Measurements from ENCODE around the gene RGS14. TPM values are rescaled to one million over a fixed set of nuclear protein-coding genes. Genes with fewer than 3 reads are reported as not detected.

RGS14 gene
- total and polyA plus RNA-seq, 4 donors, result 5.7 to 15.0 (median 9.1) TPM

- Histone ChIP-seq H3K4me3 (ENCODE audit: low read length in 2 of 2) (no peak overlapping the region), H3K9me3 (ENCODE audit: control insufficient read depth, low read length) (no peaks in the 10 kb centered on the region), H3K27ac (ENCODE audit: low read depth in 1 of 2, low read length in 2 of 2) (no peak overlapping the region), H3K27me3 (ENCODE audit: control insufficient read depth in 1 of 2, insufficient read depth in 2 of 2, low read length in 1 of 2) (no peaks in the 10 kb centered on the region), H3K36me3 (ENCODE audit: control insufficient read depth in 1 of 2, insufficient read depth in 2 of 2, low read length in 1 of 2) (peaks cover 0 to 4% of the 10 kb centered on the region in 2 donors), H3K4me1 (ENCODE audit: control insufficient read depth in 1 of 2, insufficient read depth in 2 of 2, low read length in 2 of 2) (no peaks in the 10 kb centered on the region)
- intact Hi-C loops (cut with DNase I), result no loop called here
- peak in 1 of 2 donors; percentile 46 for DNase-seq
- 76 to 88% methylated on average over 1 of the region's 1 CpG for WGBS, 2 donors
- ATAC-seq (ENCODE audit: low FRiP score), result no peak
Measured at GRCh38 chr5:177325868-177326381, 31.8 kb upstream of the RGS14 start.

- peak; percentile 76 for ATAC-seq (ENCODE audit: low FRiP score)
- H3K27me3 ChIP-seq (ENCODE audit: control insufficient read depth in 1 of 2, insufficient read depth in 2 of 2, low read length in 1 of 2), result no peaks in the 10 kb centered on the region
- DNase-seq, result peak; percentile 70 to 79
- intact Hi-C loops (cut with DNase I), result no loop called here
- H3K36me3 ChIP-seq (ENCODE audit: control insufficient read depth in 1 of 2, insufficient read depth in 2 of 2, low read length in 1 of 2), result peaks cover 0 to 4% of the 10 kb centered on the region in 2 donors
- H3K9me3 ChIP-seq (ENCODE audit: control insufficient read depth, low read length), result no peaks in the 10 kb centered on the region
- no peak overlapping the region for H3K4me3 ChIP-seq (ENCODE audit: low read length in 2 of 2)
- no peak overlapping the region for H3K27ac ChIP-seq (ENCODE audit: low read depth in 1 of 2, low read length in 2 of 2)
- no peaks in the 10 kb centered on the region for H3K4me1 ChIP-seq (ENCODE audit: control insufficient read depth in 1 of 2, insufficient read depth in 2 of 2, low read length in 2 of 2)
- 80 to 83% methylated on average over 28 of the region's 28 CpGs for WGBS, 2 donors
Measured at GRCh38 chr5:177327539-177328522, 29.9 kb upstream of the RGS14 start.

- no peaks in the 10 kb centered on the region for H3K4me1 ChIP-seq (ENCODE audit: control insufficient read depth in 1 of 2, insufficient read depth in 2 of 2, low read length in 2 of 2)
- H3K27ac ChIP-seq (ENCODE audit: low read depth in 1 of 2, low read length in 2 of 2), result no peak overlapping the region
- no peak for ATAC-seq (ENCODE audit: low FRiP score)
- no peaks in the 10 kb centered on the region for H3K9me3 ChIP-seq (ENCODE audit: control insufficient read depth, low read length)
- intact Hi-C loops (cut with DNase I), result no loop called here
- H3K36me3 ChIP-seq (ENCODE audit: control insufficient read depth in 1 of 2, insufficient read depth in 2 of 2, low read length in 1 of 2), result peaks cover 0 to 4% of the 10 kb centered on the region in 2 donors
- 91 to 94% methylated on average over 19 of the region's 19 CpGs for WGBS, 2 donors
- DNase-seq, result peak in 1 of 2 donors; percentile 59
- no peaks in the 10 kb centered on the region for H3K27me3 ChIP-seq (ENCODE audit: control insufficient read depth in 1 of 2, insufficient read depth in 2 of 2, low read length in 1 of 2)
- no peak overlapping the region for H3K4me3 ChIP-seq (ENCODE audit: low read length in 2 of 2)
Measured at GRCh38 chr5:177328545-177329231, 29.0 kb upstream of the RGS14 start.

GRCh38 chr5:177329883-177330282 lies 27.8 kb upstream of the RGS14 start:
- H3K27ac ChIP-seq (ENCODE audit: low read depth in 1 of 2, low read length in 2 of 2), result no peak overlapping the region
- H3K36me3 ChIP-seq (ENCODE audit: control insufficient read depth in 1 of 2, insufficient read depth in 2 of 2, low read length in 1 of 2), result peaks cover 0 to 8% of the 10 kb centered on the region in 2 donors
- H3K9me3 ChIP-seq (ENCODE audit: control insufficient read depth, low read length), result no peaks in the 10 kb centered on the region
- no peaks in the 10 kb centered on the region for H3K27me3 ChIP-seq (ENCODE audit: control insufficient read depth in 1 of 2, insufficient read depth in 2 of 2, low read length in 1 of 2)
- ATAC-seq (ENCODE audit: low FRiP score) (no peak), DNase-seq (peak in 1 of 2 donors; percentile 14)
- 86 to 87% methylated on average over 6 of the region's 6 CpGs for WGBS, 2 donors
- intact Hi-C loops (cut with DNase I), result no loop called here
- no peaks in the 10 kb centered on the region for H3K4me1 ChIP-seq (ENCODE audit: control insufficient read depth in 1 of 2, insufficient read depth in 2 of 2, low read length in 2 of 2)
- H3K4me3 ChIP-seq (ENCODE audit: low read length in 2 of 2), result no peak overlapping the region

GRCh38 chr5:177330991-177331842 lies 26.5 kb upstream of the RGS14 start:
- peaks cover 3 to 7% of the 10 kb centered on the region in 2 donors for H3K36me3 ChIP-seq (ENCODE audit: control insufficient read depth in 1 of 2, insufficient read depth in 2 of 2, low read length in 1 of 2)
- intact Hi-C loops (cut with DNase I), result no loop called here
- H3K4me3 ChIP-seq (ENCODE audit: low read length in 2 of 2), result no peak overlapping the region
- DNase-seq, result peak in 1 of 2 donors; percentile 61
- no peaks in the 10 kb centered on the region for H3K9me3 ChIP-seq (ENCODE audit: control insufficient read depth, low read length)
- no peaks in the 10 kb centered on the region for H3K27me3 ChIP-seq (ENCODE audit: control insufficient read depth in 1 of 2, insufficient read depth in 2 of 2, low read length in 1 of 2)
- ATAC-seq (ENCODE audit: low FRiP score), result no peak
- H3K4me1 ChIP-seq (ENCODE audit: control insufficient read depth in 1 of 2, insufficient read depth in 2 of 2, low read length in 2 of 2), result no peaks in the 10 kb centered on the region
- no peak overlapping the region for H3K27ac ChIP-seq (ENCODE audit: low read depth in 1 of 2, low read length in 2 of 2)
- 85% methylated on average over 26 to 27 of the region's 27 CpGs for WGBS, 2 donors

- no peak overlapping the region for H3K4me3 ChIP-seq (ENCODE audit: low read length in 2 of 2)
- H3K27ac ChIP-seq (ENCODE audit: low read depth in 1 of 2, low read length in 2 of 2), result no peak overlapping the region
- DNase-seq (peak in 1 of 2 donors; percentile 64), ATAC-seq (ENCODE audit: low FRiP score) (no peak)
- H3K9me3 ChIP-seq (ENCODE audit: control insufficient read depth, low read length), result no peaks in the 10 kb centered on the region
- no peaks in the 10 kb centered on the region for H3K27me3 ChIP-seq (ENCODE audit: control insufficient read depth in 1 of 2, insufficient read depth in 2 of 2, low read length in 1 of 2)
- intact Hi-C loops (cut with DNase I), result no loop called here
- no peaks in the 10 kb centered on the region for H3K4me1 ChIP-seq (ENCODE audit: control insufficient read depth in 1 of 2, insufficient read depth in 2 of 2, low read length in 2 of 2)
- 91 to 92% methylated on average over 35 of the region's 35 CpGs for WGBS, 2 donors
- peaks cover 4 to 14% of the 10 kb centered on the region in 2 donors for H3K36me3 ChIP-seq (ENCODE audit: control insufficient read depth in 1 of 2, insufficient read depth in 2 of 2, low read length in 1 of 2)
Measured at GRCh38 chr5:177332031-177332895, 25.5 kb upstream of the RGS14 start.

- intact Hi-C loops (cut with DNase I), result no loop called here
- Histone ChIP-seq H3K27me3 (ENCODE audit: control insufficient read depth in 1 of 2, insufficient read depth in 2 of 2, low read length in 1 of 2) (no peaks in the 10 kb centered on the region), H3K4me3 (ENCODE audit: low read length in 2 of 2) (no peak overlapping the region), H3K27ac (ENCODE audit: low read depth in 1 of 2, low read length in 2 of 2) (no peak overlapping the region), H3K36me3 (ENCODE audit: control insufficient read depth in 1 of 2, insufficient read depth in 2 of 2, low read length in 1 of 2) (peaks cover 4 to 14% of the 10 kb centered on the region in 2 donors), H3K4me1 (ENCODE audit: control insufficient read depth in 1 of 2, insufficient read depth in 2 of 2, low read length in 2 of 2) (no peaks in the 10 kb centered on the region), H3K9me3 (ENCODE audit: control insufficient read depth, low read length) (no peaks in the 10 kb centered on the region)
- ATAC-seq (ENCODE audit: low FRiP score) (no peak), DNase-seq (peak in 1 of 2 donors; percentile 68)
- 90 to 91% methylated on average over 13 of the region's 13 CpGs for WGBS, 2 donors
Measured at GRCh38 chr5:177332896-177333260, 24.8 kb upstream of the RGS14 start.

All from aorta (tissue), 5 donors.